ENCODE results near the gene GFY.

DNA sequence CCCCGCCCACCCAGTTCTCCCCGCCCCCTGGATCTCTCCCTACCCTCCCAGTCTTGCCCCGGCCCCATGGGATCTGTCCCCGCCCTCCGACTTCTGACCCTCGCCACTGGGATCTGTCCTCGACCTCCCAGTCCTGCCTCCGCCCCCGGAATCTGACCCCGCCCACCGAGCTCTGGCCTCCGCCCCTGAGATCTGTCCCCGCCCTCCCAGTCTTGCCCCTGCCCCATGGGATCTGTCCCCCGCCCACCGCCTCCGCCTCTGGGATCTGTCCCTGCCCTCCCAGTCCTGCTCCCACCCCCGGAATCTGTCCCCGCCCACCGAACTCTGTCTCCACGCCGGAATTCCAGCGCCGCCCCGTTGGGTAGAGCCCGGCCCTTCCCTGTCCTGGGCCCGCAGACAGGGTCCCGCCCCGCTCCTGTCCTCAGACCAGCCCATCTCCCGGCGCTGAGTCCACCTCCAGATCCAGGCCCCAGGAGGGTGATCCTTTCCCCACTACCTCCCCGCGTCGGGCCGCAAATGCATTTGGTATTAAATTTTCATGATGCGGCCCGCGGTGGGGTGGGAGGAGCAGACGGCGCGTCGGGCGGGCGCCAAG, 17.7 kb downstream of the GFY start:
- TF ChIP-seq POLR2A (IDR thresholded peaks at IDR 0.05): no peak
- TF ChIP-seq, protein P1, sequence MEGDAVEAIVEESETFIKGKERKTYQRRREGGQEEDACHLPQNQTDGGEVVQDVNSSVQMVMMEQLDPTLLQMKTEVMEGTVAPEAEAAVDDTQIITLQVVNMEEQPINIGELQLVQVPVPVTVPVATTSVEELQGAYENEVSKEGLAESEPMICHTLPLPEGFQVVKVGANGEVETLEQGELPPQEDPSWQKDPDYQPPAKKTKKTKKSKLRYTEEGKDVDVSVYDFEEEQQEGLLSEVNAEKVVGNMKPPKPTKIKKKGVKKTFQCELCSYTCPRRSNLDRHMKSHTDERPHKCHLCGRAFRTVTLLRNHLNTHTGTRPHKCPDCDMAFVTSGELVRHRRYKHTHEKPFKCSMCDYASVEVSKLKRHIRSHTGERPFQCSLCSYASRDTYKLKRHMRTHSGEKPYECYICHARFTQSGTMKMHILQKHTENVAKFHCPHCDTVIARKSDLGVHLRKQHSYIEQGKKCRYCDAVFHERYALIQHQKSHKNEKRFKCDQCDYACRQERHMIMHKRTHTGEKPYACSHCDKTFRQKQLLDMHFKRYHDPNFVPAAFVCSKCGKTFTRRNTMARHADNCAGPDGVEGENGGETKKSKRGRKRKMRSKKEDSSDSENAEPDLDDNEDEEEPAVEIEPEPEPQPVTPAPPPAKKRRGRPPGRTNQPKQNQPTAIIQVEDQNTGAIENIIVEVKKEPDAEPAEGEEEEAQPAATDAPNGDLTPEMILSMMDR (IDR thresholded peaks at IDR 0.05): no peak
